AG08395 (cell line): Measurements from ENCODE around the gene PLCE1.
A peak's percentile ranks its signal among the peaks of the same experiment; 100 is the strongest.

Experiments used
- DNase-seq: peaks from one replicate; pipeline ENCODE4 v3.0.0; 2012; ENCODE audit warnings: mixed read lengths, low spot score

The PLCE1 gene

GRCh38 chr10:94023906-94024305 lies 30.2 kb downstream of the PLCE1 start:
- no peak for DNase-seq

DNA sequence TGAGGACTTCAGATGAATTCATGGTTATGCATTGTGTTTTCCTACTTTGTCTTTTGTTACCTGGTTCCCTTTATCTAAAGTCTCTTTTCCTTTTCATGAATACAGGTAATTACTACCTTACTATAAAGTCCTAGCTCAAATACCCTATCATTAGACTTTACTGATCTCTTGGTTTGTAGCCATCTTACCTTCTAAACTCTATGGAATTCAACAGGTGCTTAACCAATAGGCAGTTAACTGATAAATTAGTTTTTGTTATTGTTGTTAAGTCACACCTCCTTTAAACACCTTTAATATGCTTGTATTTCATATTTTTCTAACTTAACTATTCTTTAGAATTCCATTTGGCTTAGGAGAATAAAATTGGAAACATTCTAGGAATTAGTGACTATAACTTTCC lies 30.7 kb downstream of the PLCE1 start:
- DNase-seq = no peak

DNA sequence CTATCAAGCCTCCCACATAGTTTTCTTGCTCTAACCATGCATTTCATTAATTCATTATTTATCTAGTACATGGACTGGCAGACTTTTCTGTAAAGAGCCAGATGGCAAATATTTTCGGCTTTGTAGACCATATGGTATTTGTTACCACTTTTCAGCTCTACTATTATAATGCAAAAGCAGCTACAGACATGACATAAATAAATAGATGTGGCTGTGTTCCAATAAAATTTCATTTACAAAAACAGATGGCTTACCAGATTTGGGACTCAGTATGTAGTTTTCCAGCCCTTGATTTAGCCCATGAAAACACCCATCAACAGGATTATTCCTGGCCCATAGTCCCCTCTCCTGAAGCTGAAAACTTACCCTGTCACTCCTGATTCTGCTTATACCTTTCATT lies 32.1 kb downstream of the PLCE1 start:
- DNase-seq = no peak

- no peak for DNase-seq
Observed at GRCh38 chr10:94027197-94027596, 33.5 kb downstream of the PLCE1 start.

DNA sequence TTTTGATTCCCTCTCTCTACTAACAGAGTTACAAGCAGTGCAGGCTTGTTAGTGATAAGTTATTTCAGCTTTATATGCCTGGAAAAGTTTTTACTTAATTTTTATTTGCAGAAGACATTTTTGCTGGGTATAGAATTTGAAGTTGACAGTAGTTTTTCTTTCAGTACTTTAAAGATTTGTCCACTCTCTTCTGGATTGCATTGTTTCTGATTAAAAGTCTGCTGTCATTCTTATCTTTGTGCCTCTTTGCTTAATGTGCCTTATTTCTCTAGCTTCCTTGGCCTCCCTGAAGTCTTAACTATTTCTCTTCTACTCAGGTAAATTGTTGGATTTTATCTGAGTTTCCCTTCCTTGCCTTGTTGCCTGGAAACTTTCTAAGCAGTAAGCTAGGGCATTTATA lies 36.2 kb downstream of the PLCE1 start:
- no peak for DNase-seq

- no peak for DNase-seq
Observed at GRCh38 chr10:94035982-94036765, 42.4 kb downstream of the PLCE1 start.

GRCh38 chr10:94036766-94037033 lies 43.0 kb downstream of the PLCE1 start:
- no peak for DNase-seq

- DNase-seq = no peak
Observed at GRCh38 chr10:94037286-94037685, 43.6 kb downstream of the PLCE1 start.

GRCh38 chr10:94038024-94038423 lies 44.3 kb downstream of the PLCE1 start:
- peak; percentile 4 for DNase-seq

GRCh38 chr10:94041206-94041605 lies 47.5 kb downstream of the PLCE1 start:
- no peak for DNase-seq

DNA sequence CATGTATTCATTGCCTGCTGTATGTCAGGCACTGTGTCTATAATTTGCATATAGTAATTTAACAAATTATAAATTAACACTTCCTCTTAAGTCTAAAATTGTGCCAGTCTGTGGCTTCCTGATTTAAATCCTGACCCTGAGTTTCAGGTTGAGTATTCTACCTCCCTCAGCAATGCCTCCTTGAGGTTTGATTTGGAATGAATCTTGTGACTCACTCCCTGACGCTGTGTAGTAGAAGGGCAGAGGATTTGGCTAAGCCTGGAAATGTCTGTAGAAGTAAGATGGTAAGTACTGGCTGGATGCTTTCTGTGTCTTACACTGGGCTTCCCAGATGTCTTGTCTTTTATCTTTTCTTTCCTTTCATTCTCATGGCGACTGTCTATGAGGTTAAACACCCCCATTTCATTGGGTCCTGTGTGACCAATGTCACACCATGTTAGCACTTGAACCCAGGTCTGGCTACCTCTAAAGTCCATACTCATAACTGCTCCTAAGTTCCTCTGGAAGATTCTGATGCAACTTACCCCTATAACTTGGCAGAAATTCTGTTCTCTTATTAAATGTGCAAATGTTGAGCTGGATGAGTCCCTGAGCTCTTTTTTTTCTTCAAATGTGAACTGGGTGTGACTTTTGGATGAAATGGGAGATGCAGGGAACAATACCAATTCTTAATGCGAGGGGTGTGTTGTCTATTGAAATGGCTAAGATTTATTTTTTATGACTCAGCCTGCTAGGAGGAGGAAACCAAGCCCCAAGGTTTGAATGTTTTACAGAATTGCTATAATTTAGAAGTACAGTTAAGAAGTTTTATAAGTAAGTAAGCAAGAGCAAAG lies 48.5 kb downstream of the PLCE1 start:
- peak; percentile 61 for DNase-seq

DNA sequence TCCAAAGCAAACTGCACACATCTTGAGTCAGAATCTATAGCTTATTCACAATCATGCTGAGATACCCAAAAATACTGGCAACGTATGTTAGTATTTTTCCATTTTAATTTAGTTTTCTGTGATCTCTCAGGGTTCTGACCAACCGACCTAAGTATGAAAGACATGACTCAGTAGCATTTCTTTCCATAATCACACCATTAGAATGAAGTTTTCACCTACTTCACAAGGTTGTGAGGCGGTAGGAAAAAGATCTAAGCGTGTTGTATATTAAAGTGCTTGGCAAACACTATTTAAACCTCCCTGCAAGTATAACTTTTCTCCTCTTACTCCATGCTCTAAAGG lies 49.1 kb downstream of the PLCE1 start:
- DNase-seq = no peak
